SU-DHL-6 (cell line): ENCODE data around the gene SPDYE16.
"Not testable (repeated sequence)": the region's sequence is repeated elsewhere in the genome, so short reads cannot be mapped to it uniquely, and the experiment has no call there.

Source experiments
- EZH2phosphoT487 ChIP-seq: fragments of 200-600 bp; sonication (generic), shearing (Covaris generic); conservative IDR thresholded peaks from 2 replicates; pipeline ENCODE4 v1.6.1; 2018; ENCODE audit warnings: mild to moderate bottlenecking, antibody characterized with exemption, low read length, moderate library complexity, mixed read lengths
- TF ChIP-seq, protein P1 (sequence below): fragments of 200-600 bp; sonication (generic); IDR thresholded peaks from one replicate; pipeline ENCODE4 v1.5.1; 2017; ENCODE audit warnings: antibody characterized with exemption, mild to moderate bottlenecking, low read length, moderate library complexity; ENCODE audit not compliant: insufficient read depth, poor library complexity, severe bottlenecking

DNA sequence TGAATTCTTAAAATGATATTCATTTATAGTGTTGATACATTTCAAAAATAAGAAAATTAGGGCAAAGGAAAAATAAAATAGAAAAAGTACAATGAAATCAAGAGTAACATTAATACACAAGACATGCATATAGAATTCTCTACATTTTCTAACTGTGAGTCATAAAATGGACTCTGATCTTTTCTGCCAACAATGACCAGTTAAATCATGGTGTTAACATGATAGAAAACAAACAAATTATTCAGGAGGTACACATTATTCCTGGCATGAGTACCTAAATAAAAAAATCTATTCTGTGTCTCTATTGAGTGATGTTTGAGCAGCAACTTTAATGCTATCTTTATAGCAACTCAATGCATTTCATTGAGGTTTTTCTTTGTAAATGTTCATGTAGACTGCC lies 25.6 kb upstream of the SPDYE16 start:
- TF ChIP-seq, protein P1, sequence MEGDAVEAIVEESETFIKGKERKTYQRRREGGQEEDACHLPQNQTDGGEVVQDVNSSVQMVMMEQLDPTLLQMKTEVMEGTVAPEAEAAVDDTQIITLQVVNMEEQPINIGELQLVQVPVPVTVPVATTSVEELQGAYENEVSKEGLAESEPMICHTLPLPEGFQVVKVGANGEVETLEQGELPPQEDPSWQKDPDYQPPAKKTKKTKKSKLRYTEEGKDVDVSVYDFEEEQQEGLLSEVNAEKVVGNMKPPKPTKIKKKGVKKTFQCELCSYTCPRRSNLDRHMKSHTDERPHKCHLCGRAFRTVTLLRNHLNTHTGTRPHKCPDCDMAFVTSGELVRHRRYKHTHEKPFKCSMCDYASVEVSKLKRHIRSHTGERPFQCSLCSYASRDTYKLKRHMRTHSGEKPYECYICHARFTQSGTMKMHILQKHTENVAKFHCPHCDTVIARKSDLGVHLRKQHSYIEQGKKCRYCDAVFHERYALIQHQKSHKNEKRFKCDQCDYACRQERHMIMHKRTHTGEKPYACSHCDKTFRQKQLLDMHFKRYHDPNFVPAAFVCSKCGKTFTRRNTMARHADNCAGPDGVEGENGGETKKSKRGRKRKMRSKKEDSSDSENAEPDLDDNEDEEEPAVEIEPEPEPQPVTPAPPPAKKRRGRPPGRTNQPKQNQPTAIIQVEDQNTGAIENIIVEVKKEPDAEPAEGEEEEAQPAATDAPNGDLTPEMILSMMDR: not testable (repeated sequence)
- not testable (repeated sequence) for TF ChIP-seq EZH2phosphoT487
